Thoracic aorta (tissue), 2 donors: ENCODE data around the gene OVCA2. TPM values are rescaled to one million over a fixed set of nuclear protein-coding genes. Genes with fewer than 3 reads are reported as not detected.

Experiments used
- ATAC-seq: fragments of 150-250 bp; one replicate; pipeline ENCODE4 v1.8.0; 2017; ENCODE audit warnings: low read depth; ENCODE audit not compliant: insufficient number of reproducible peaks, low FRiP score
- DNase-seq: peaks from one replicate; pipeline ENCODE4 v3.0.0-alpha.2; 2020; ENCODE audit warnings: low spot score
- H3K27ac ChIP-seq, 2 donors: fragments of 200-600 bp; sonication (generic); 1 replicate in 1 of 2; 2 replicates in 1 of 2; pipeline ENCODE4 v1.5.1; 2016; ENCODE audit warnings: mild to moderate bottlenecking in 2 of 2, moderate library complexity in 2 of 2
- H3K27me3 ChIP-seq: fragments of 200-600 bp; sonication (generic); replicated peaks from 2 replicates; pipeline ENCODE4 v1.6.0; 2016; ENCODE audit warnings: mild to moderate bottlenecking; ENCODE audit not compliant: insufficient read depth
- H3K36me3 ChIP-seq: fragments of 200-600 bp; sonication (generic); one replicate; pipeline ENCODE4 v1.5.1; 2016
- H3K4me1 ChIP-seq, 2 donors: fragments of 200-600 bp; sonication (generic); 1 replicate in 1 of 2; 2 replicates in 1 of 2; pipeline versions ENCODE4 v1.5.1 to v1.6.0; 2016; ENCODE audit warnings: low read depth in 2 of 2, mild to moderate bottlenecking in 1 of 2; ENCODE audit not compliant: control insufficient read depth in 1 of 2
- H3K4me3 ChIP-seq: fragments of 200-600 bp; sonication (generic); 2 replicates; pipeline ENCODE4 v1.5.1; 2016; ENCODE audit warnings: mild to moderate bottlenecking
- H3K9me3 ChIP-seq: fragments of 200-600 bp; sonication (generic); 2 replicates; pipeline ENCODE4 v1.5.1; 2016
- total RNA-seq, 2 donors: library from RNA; depleted of rRNA; stranded (reverse); fragments of >200 nt; gene quantifications; one replicate each; pipeline versions ENCODE4 v1.1.0 to v1.2.3, GENCODE V29; 2016
- TF ChIP-seq, protein P1 (sequence below): fragments of 200-600 bp; sonication (generic); IDR thresholded peaks from one replicate; pipeline ENCODE4 v1.5.1; 2019; ENCODE audit warnings: antibody characterized with exemption

OVCA2 gene
- total RNA-seq, 2 donors from 2014 or later, result 44.1 to 46.6 TPM

DNA sequence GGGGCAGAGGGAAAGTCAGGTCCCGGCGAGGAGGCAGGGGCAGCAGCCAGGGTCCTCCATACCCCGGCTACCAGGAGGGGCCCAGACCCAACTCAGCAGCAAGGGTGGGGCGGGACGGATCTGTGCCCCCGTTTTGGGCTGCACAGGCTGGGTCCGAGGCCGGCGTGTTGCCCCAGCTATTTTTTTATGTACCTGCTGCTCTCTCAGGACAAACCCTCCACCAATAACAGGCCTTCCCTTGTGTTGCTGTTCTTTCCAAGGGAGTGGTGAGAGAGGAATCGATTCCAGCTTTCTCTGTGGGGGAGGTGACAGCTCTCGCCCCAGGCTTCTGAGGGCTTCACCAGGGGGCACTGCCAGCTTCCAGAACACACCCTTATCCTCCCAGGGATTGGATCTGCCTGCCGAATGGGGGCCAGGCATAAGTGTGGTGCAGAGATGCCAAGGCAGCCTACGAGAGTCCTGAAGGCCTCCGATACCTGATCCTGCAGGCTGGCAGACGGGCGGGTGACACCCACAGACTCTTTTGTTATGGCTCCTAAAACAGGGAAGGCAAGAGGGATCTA is 39.0 kb upstream of the OVCA2 start:
- H3K27ac ChIP-seq, result no peak overlapping the region
- TF ChIP-seq, protein P1, sequence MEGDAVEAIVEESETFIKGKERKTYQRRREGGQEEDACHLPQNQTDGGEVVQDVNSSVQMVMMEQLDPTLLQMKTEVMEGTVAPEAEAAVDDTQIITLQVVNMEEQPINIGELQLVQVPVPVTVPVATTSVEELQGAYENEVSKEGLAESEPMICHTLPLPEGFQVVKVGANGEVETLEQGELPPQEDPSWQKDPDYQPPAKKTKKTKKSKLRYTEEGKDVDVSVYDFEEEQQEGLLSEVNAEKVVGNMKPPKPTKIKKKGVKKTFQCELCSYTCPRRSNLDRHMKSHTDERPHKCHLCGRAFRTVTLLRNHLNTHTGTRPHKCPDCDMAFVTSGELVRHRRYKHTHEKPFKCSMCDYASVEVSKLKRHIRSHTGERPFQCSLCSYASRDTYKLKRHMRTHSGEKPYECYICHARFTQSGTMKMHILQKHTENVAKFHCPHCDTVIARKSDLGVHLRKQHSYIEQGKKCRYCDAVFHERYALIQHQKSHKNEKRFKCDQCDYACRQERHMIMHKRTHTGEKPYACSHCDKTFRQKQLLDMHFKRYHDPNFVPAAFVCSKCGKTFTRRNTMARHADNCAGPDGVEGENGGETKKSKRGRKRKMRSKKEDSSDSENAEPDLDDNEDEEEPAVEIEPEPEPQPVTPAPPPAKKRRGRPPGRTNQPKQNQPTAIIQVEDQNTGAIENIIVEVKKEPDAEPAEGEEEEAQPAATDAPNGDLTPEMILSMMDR, result no peak

DNA sequence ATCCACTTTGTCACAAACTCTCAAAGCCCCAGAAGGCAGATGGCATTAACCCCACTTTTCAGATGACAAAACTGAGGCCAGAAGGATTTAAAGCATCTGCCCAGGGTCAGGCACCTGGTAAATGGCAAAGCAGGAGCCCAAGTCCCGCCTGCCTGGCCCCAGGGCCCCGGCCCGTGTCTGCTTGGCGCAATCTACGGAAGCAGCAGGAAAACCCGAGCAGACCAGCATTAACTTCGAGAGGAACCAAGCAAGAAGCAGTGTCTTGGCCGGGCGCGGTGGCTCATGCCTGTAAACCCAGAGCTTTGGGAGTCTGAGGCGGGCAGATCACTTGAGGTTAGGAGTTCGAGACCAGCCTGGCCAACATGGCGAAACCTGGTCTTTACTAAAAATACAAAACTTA is 38.3 kb upstream of the OVCA2 start:
- DNase-seq (no peak), ATAC-seq (no peak)
- TF ChIP-seq, protein P1, result no peak
- no peaks in the 10 kb centered on the region for H3K9me3 ChIP-seq
- H3K4me1 ChIP-seq, result peaks cover 17 to 23% of the 10 kb centered on the region in 2 donors
- no peaks in the 10 kb centered on the region for H3K36me3 ChIP-seq
- H3K27me3 ChIP-seq, result no peaks in the 10 kb centered on the region
- H3K27ac ChIP-seq, result no peak overlapping the region
- no peak overlapping the region for H3K4me3 ChIP-seq

More for the DNA sequence above, 39.0 kb upstream of the OVCA2 start:
- Histone ChIP-seq H3K27me3 (no peaks in the 10 kb centered on the region), H3K9me3 (no peaks in the 10 kb centered on the region), H3K4me1 (peaks cover 19 to 27% of the 10 kb centered on the region in 2 donors), H3K36me3 (no peaks in the 10 kb centered on the region), H3K4me3 (no peak overlapping the region)
- DNase-seq (no peak), ATAC-seq (no peak)

DNA sequence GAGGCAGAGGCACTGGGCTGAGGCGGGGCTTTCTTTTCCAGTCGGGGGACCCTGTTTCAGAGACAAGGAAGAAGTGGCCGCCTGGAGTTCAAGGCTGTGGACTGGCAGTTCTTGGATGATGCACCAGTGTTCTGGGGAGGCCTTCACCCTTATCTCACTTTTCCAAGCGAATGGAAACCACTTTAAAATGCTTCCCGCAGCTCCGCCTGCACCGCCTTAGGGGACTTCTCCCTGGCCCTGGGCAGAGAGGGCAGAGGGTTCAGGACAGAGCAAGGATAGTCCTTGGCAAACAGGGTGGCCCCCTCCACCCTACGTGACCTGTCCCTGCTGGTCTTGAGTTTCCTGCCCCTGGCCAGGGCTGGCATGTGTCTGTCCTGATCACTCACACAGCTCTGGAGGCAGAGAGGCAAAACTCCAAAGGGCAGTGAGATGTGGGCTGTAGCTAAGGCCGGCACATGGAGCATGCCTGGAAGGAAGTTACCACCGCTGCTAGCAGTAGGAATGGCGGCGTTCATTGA is 37.3 kb upstream of the OVCA2 start:
- Histone ChIP-seq H3K27ac (no peak overlapping the region), H3K4me3 (no peak overlapping the region), H3K36me3 (no peaks in the 10 kb centered on the region), H3K27me3 (no peaks in the 10 kb centered on the region), H3K4me1 (peaks cover 9 to 14% of the 10 kb centered on the region in 2 donors), H3K9me3 (no peaks in the 10 kb centered on the region)
- DNase-seq (no peak), ATAC-seq (no peak)
- TF ChIP-seq, protein P1, result no peak

DNA sequence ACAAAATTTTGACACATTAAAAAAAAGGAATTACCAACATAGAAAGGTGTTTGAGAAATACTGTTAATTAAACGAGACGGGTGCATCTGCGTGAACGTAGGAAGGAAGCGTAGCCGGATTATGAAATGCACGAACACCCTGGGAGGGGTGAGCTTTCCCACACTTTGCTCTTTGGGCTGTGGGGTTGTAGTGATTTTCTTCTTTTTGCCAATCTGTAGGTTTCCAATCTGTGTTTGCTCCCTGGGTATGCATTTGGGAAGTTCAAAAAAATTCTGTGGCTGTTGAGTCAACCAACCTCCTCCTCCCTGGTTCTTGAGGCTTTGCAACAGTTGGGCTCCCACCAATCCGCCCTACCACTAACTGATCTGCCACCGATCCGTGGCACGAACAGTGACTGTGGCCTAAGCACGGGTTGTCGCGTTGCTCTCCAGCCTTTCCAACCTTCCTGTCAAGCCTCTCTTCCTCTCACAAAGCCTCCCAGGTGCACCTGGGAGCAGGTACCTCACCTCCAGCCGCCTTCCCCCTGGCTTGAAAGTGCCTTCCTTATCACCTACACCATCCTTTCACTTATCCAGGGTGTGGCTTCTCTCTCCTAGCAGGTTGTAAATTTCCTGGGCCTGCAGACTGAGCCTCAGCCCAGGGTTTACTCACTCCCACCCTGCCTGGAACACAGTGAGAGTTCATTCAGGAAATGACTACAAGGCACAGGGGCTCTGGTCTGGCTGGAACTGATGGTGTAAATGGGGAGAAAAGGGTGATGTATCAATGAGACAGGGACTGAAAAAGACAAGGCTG is 33.3 kb upstream of the OVCA2 start:
- H3K9me3 ChIP-seq, result no peaks in the 10 kb centered on the region
- TF ChIP-seq, protein P1, result no peak
- H3K27ac ChIP-seq, result no peak overlapping the region
- peaks cover 17 to 29% of the 10 kb centered on the region in 2 donors for H3K4me1 ChIP-seq
- DNase-seq (no peak), ATAC-seq (no peak)
- H3K27me3 ChIP-seq, result no peaks in the 10 kb centered on the region
- H3K4me3 ChIP-seq, result no peak overlapping the region
- H3K36me3 ChIP-seq, result no peaks in the 10 kb centered on the region

DNA sequence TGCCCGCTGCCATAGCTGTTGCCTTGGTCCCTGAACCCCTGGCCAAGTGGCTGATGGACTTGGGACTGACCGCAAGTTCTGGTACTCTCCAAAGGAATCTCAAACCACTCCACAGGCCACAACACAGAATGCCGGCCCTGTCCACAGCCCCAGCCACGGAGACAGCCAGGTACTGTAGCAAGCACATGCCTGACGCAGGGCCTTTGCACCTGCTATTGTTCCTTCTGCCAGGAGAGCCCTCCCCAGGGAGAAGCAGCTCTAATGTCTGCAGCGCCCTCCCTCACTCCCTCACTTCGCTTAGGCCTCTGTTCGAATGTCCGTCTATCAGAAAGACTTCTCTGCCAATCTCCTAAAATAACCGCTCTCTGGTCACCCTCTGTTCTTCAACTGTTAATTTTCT is 32.1 kb upstream of the OVCA2 start:
- Histone ChIP-seq H3K27me3 (no peaks in the 10 kb centered on the region), H3K4me1 (peaks cover 28 to 42% of the 10 kb centered on the region in 2 donors), H3K27ac (no peak overlapping the region), H3K9me3 (no peaks in the 10 kb centered on the region), H3K36me3 (no peaks in the 10 kb centered on the region), H3K4me3 (no peak overlapping the region)
- TF ChIP-seq, protein P1, result no peak
- ATAC-seq (no peak), DNase-seq (no peak)
